ENCODE measurements around the gene KHDRBS2.

Gene KHDRBS2

GRCh38 chr6:62129127-62129526 is 156.9 kb downstream of the KHDRBS2 start:
- Histone ChIP-seq H3K36me3 (no peaks in the 10 kb centered on the region), H3K27me3 (no peaks in the 10 kb centered on the region), H3K27ac (no peak overlapping the region), H3K4me1 (no peaks in the 10 kb centered on the region), H3K9ac (no peak overlapping the region), H4K20me1 (no peaks in the 10 kb centered on the region), H3K4me2 (no peak overlapping the region), H3K9me3 (replicated peaks in 1 of 11) (peaks cover 0 to 12% (median 6%) of the 10 kb centered on the region in 11 experiments; a peak in 17 of 22 replicates), H3K4me3 (no peak overlapping the region)
- no peak for TF ChIP-seq Cebpa-rat (IDR thresholded peaks at IDR 0.05)

GRCh38 chr6:62119401-62119800 is 166.6 kb downstream of the KHDRBS2 start:
- peaks cover 3 to 13% (median 8%) of the 10 kb centered on the region in 11 experiments; a peak in 11 of 22 replicates for H3K9me3 ChIP-seq (replicated peaks in 1 of 11)

GRCh38 chr6:62103186-62103859 is 182.7 kb downstream of the KHDRBS2 start:
- Histone ChIP-seq H3K4me2 (no peak overlapping the region), H3K27ac (no peak overlapping the region), H3K27me3 (no peaks in the 10 kb centered on the region), H3K4me3 (no peak overlapping the region), H3K9me3 (replicated peaks in 1 of 11) (peaks cover 12 to 16% (median 15%) of the 10 kb centered on the region in 11 experiments), H3K4me1 (no peaks in the 10 kb centered on the region), H3K9ac (no peak overlapping the region), H3K36me3 (no peaks in the 10 kb centered on the region), H4K20me1 (no peaks in the 10 kb centered on the region)
- TF ChIP-seq Cebpa-rat (IDR thresholded peaks at IDR 0.05) = no peak

More at GRCh38 chr6:62119401-62119800, 166.6 kb downstream of the KHDRBS2 start:
- no peaks in the 10 kb centered on the region for H3K4me1 ChIP-seq
- H4K20me1 ChIP-seq = no peaks in the 10 kb centered on the region
- H3K4me2 ChIP-seq = no peak overlapping the region
- TF ChIP-seq Cebpa-rat (IDR thresholded peaks at IDR 0.05) = no peak
- no peaks in the 10 kb centered on the region for H3K27me3 ChIP-seq
- no peak overlapping the region for H3K27ac ChIP-seq
- no peak overlapping the region for H3K9ac ChIP-seq
- no peak overlapping the region for H3K4me3 ChIP-seq
- H3K36me3 ChIP-seq = no peaks in the 10 kb centered on the region

- Histone ChIP-seq H3K4me3 (no peak overlapping the region), H3K27ac (no peak overlapping the region), H3K9me3 (replicated peaks in 1 of 11) (peaks cover 12 to 16% (median 15%) of the 10 kb centered on the region in 11 experiments), H3K9ac (no peak overlapping the region), H3K27me3 (no peaks in the 10 kb centered on the region), H3K4me1 (no peaks in the 10 kb centered on the region), H4K20me1 (no peaks in the 10 kb centered on the region), H3K4me2 (no peak overlapping the region), H3K36me3 (no peaks in the 10 kb centered on the region)
- TF ChIP-seq Cebpa-rat (IDR thresholded peaks at IDR 0.05) = no peak
Measured at GRCh38 chr6:62102387-62102786, 183.6 kb downstream of the KHDRBS2 start.

GRCh38 chr6:62090442-62091229 is 195.4 kb downstream of the KHDRBS2 start:
- Histone ChIP-seq H3K27ac (no peak overlapping the region), H3K27me3 (no peaks in the 10 kb centered on the region), H3K4me3 (no peak overlapping the region), H3K36me3 (no peaks in the 10 kb centered on the region), H4K20me1 (no peaks in the 10 kb centered on the region), H3K9ac (no peak overlapping the region), H3K4me1 (no peaks in the 10 kb centered on the region), H3K4me2 (no peak overlapping the region), H3K9me3 (replicated peaks in 1 of 11) (no peaks in the 10 kb centered on the region)
- TF ChIP-seq Cebpa-rat (IDR thresholded peaks at IDR 0.05) = no peak

GRCh38 chr6:62089781-62090180 is 196.2 kb downstream of the KHDRBS2 start:
- Histone ChIP-seq H3K27me3 (no peaks in the 10 kb centered on the region), H3K9me3 (replicated peaks in 1 of 11) (no peaks in the 10 kb centered on the region), H3K36me3 (no peaks in the 10 kb centered on the region), H3K4me3 (no peak overlapping the region), H3K27ac (no peak overlapping the region), H3K9ac (no peak overlapping the region), H4K20me1 (no peaks in the 10 kb centered on the region), H3K4me1 (no peaks in the 10 kb centered on the region), H3K4me2 (no peak overlapping the region)
- no peak for TF ChIP-seq Cebpa-rat (IDR thresholded peaks at IDR 0.05)

GRCh38 chr6:62086047-62086446 is 200.0 kb downstream of the KHDRBS2 start:
- H4K20me1 ChIP-seq = no peaks in the 10 kb centered on the region
- no peak for TF ChIP-seq Cebpa-rat (IDR thresholded peaks at IDR 0.05)
- no peak overlapping the region for H3K4me2 ChIP-seq
- no peak overlapping the region for H3K27ac ChIP-seq
- H3K4me3 ChIP-seq = no peak overlapping the region
- no peaks in the 10 kb centered on the region for H3K27me3 ChIP-seq
- H3K9me3 ChIP-seq (replicated peaks in 1 of 11) = no peaks in the 10 kb centered on the region
- no peak overlapping the region for H3K9ac ChIP-seq
- H3K4me1 ChIP-seq = no peaks in the 10 kb centered on the region
- no peaks in the 10 kb centered on the region for H3K36me3 ChIP-seq

GRCh38 chr6:62075869-62076268 is 210.2 kb downstream of the KHDRBS2 start:
- no peaks in the 10 kb centered on the region for H3K9me3 ChIP-seq (replicated peaks in 1 of 11)
- no peak overlapping the region for H3K4me3 ChIP-seq
- no peaks in the 10 kb centered on the region for H3K4me1 ChIP-seq
- H3K27ac ChIP-seq = no peak overlapping the region
- no peaks in the 10 kb centered on the region for H3K27me3 ChIP-seq
- no peak overlapping the region for H3K9ac ChIP-seq
- H3K4me2 ChIP-seq = no peak overlapping the region
- H4K20me1 ChIP-seq = no peaks in the 10 kb centered on the region
- no peak for TF ChIP-seq Cebpa-rat (IDR thresholded peaks at IDR 0.05)
- H3K36me3 ChIP-seq = no peaks in the 10 kb centered on the region

- no peak for TF ChIP-seq Cebpa-rat (IDR thresholded peaks at IDR 0.05)
- no peak overlapping the region for H3K4me2 ChIP-seq
Measured at GRCh38 chr6:62059901-62060300, 226.1 kb downstream of the KHDRBS2 start.

GRCh38 chr6:62057300-62057699 is 228.7 kb downstream of the KHDRBS2 start:
- Histone ChIP-seq H3K9me3 (replicated peaks in 1 of 11) (no peaks in the 10 kb centered on the region), H4K20me1 (no peaks in the 10 kb centered on the region), H3K27me3 (no peaks in the 10 kb centered on the region), H3K27ac (no peak overlapping the region), H3K4me2 (no peak overlapping the region), H3K36me3 (no peaks in the 10 kb centered on the region), H3K4me1 (no peaks in the 10 kb centered on the region), H3K9ac (no peak overlapping the region), H3K4me3 (no peak overlapping the region)
- TF ChIP-seq Cebpa-rat (IDR thresholded peaks at IDR 0.05) = no peak

More at GRCh38 chr6:62059901-62060300, 226.1 kb downstream of the KHDRBS2 start:
- H3K27me3 ChIP-seq = no peaks in the 10 kb centered on the region
- H3K9ac ChIP-seq = no peak overlapping the region
- no peaks in the 10 kb centered on the region for H3K4me1 ChIP-seq
- no peak overlapping the region for H3K27ac ChIP-seq
- no peaks in the 10 kb centered on the region for H3K36me3 ChIP-seq
- H4K20me1 ChIP-seq = no peaks in the 10 kb centered on the region
- no peak overlapping the region for H3K4me3 ChIP-seq
- H3K9me3 ChIP-seq (replicated peaks in 1 of 11) = no peaks in the 10 kb centered on the region
